GM23248 (cell line): ENCODE data around the gene ENTR1.

ENCODE experiments used
- EZH2 ChIP-seq: fragments of 200-600 bp; sonication (generic); IDR thresholded peaks from 2 replicates; pipeline ENCODE4 v1.6.1; 2018; ENCODE audit warnings: antibody characterized with exemption, mild to moderate bottlenecking; ENCODE audit not compliant: insufficient read depth, poor library complexity, severe bottlenecking
- EZH2phosphoT487 ChIP-seq: fragments of 200-600 bp; sonication (generic); IDR thresholded peaks from 2 replicates; pipeline ENCODE4 v1.6.1; 2018; ENCODE audit warnings: antibody characterized with exemption, moderate library complexity, mild to moderate bottlenecking, low read depth; ENCODE audit not compliant: insufficient read depth

GRCh38 chr9:136448655-136449054, 38.2 kb upstream of the ENTR1 start:
- TF ChIP-seq EZH2 (no peak), EZH2phosphoT487 (no peak)
